PC-9 (cell line): ENCODE data around the gene TGFBR3.

ENCODE experiments used
- EZH2 ChIP-seq: fragments of 200-600 bp; sonication (generic); IDR thresholded peaks from 2 replicates; pipeline ENCODE4 v1.8.0; 2017; ENCODE audit warnings: antibody characterized with exemption, low read depth
- TF ChIP-seq, protein P1 (sequence below): fragments of 200-600 bp; sonication (generic); conservative IDR thresholded peaks from 2 replicates; pipeline ENCODE4 v1.6.1; 2017; ENCODE audit warnings: mixed run types, antibody characterized with exemption, mild to moderate bottlenecking, moderate library complexity

DNA sequence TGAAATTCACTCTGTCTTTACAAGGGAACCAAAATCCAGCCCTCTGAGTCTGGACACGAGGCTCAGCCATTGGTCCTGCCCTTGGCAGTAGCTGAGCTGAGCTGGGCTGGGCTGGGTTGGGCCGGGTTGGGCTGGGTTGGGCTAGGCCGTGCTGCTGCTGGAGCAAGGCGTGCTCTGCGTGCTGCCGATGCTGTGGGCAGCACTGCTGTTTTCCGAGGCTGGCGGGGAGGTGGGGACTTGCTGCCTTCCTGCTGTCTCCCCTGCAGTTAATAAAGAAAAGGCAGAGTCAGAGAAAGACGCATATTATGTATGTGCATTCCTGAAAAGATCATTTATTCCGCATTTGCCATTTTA is 202.4 kb downstream of the TGFBR3 start:
- TF ChIP-seq, protein P1, sequence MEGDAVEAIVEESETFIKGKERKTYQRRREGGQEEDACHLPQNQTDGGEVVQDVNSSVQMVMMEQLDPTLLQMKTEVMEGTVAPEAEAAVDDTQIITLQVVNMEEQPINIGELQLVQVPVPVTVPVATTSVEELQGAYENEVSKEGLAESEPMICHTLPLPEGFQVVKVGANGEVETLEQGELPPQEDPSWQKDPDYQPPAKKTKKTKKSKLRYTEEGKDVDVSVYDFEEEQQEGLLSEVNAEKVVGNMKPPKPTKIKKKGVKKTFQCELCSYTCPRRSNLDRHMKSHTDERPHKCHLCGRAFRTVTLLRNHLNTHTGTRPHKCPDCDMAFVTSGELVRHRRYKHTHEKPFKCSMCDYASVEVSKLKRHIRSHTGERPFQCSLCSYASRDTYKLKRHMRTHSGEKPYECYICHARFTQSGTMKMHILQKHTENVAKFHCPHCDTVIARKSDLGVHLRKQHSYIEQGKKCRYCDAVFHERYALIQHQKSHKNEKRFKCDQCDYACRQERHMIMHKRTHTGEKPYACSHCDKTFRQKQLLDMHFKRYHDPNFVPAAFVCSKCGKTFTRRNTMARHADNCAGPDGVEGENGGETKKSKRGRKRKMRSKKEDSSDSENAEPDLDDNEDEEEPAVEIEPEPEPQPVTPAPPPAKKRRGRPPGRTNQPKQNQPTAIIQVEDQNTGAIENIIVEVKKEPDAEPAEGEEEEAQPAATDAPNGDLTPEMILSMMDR = no peak
- TF ChIP-seq EZH2 = no peak
